Dermis blood vessel endothelial cell (primary cell): ENCODE measurements around the gene ASCC2. TPM values are rescaled to one million over a fixed set of nuclear protein-coding genes. Genes with fewer than 3 reads are reported as not detected.
"Not testable (repeated sequence)": the region's sequence is repeated elsewhere in the genome, so short reads cannot be mapped to it uniquely, and the experiment has no call there.

Experiments used
- DNase-seq: peaks from one replicate; pipeline ENCODE4 v3.0.0; 2010
- total RNA-seq: library from RNA; depleted of rRNA; stranded (reverse); fragments of >200 nt; gene quantifications from 2 replicates; pipeline ENCODE4 v1.2.3, GENCODE V29; 2014

Gene ASCC2
- total RNA-seq, 1 donor from 2014 or later = 24.2 TPM

- no peak for DNase-seq
These were observed 16.4 kb upstream of the ASCC2 start for GRCh38 chr22:29854432-29854831.

GRCh38 chr22:29848111-29848510, 10.0 kb upstream of the ASCC2 start:
- no peak for DNase-seq

- DNase-seq = no peak
These were observed 8.2 kb upstream of the ASCC2 start for GRCh38 chr22:29846290-29846689.

- DNase-seq = peak; percentile 82
These were observed 4.7 kb upstream of the ASCC2 start for GRCh38 chr22:29842740-29843139.

GRCh38 chr22:29842172-29842571, 4.1 kb upstream of the ASCC2 start:
- no peak for DNase-seq

- no peak for DNase-seq
These were observed 2.4 kb upstream of the ASCC2 start for GRCh38 chr22:29840498-29840897.

GRCh38 chr22:29839039-29839438, 965 bp upstream of the ASCC2 start:
- no peak for DNase-seq

- DNase-seq = no peak
These were observed 504 bp upstream of the ASCC2 start for GRCh38 chr22:29838599-29838956.

- DNase-seq = not testable (repeated sequence)
These were observed 1.2 kb downstream of the ASCC2 start for GRCh38 chr22:29836791-29837370.

- DNase-seq = no peak
These were observed 4.0 kb downstream of the ASCC2 start for GRCh38 chr22:29834046-29834445.

- no peak for DNase-seq
These were observed 4.6 kb downstream of the ASCC2 start for GRCh38 chr22:29833392-29833965.

- no peak for DNase-seq
These were observed 6.1 kb downstream of the ASCC2 start for GRCh38 chr22:29831958-29832357.

- DNase-seq = peak; percentile 9
These were observed 6.7 kb downstream of the ASCC2 start for GRCh38 chr22:29831186-29831921.

- peak; percentile 3 for DNase-seq
These were observed 7.5 kb downstream of the ASCC2 start for GRCh38 chr22:29830585-29830984.

GRCh38 chr22:29827726-29828125, 10.3 kb downstream of the ASCC2 start:
- DNase-seq = peak; percentile 95

GRCh38 chr22:29827091-29827490, 11.0 kb downstream of the ASCC2 start:
- DNase-seq = peak; percentile 4

GRCh38 chr22:29825578-29825977, 12.5 kb downstream of the ASCC2 start:
- no peak for DNase-seq

GRCh38 chr22:29824677-29825076, 13.4 kb downstream of the ASCC2 start:
- no peak for DNase-seq

- peak; percentile 88 for DNase-seq
These were observed 16.6 kb downstream of the ASCC2 start for GRCh38 chr22:29821291-29822016.

GRCh38 chr22:29820961-29821290, 17.1 kb downstream of the ASCC2 start:
- DNase-seq = no peak

GRCh38 chr22:29819501-29819900, 18.6 kb downstream of the ASCC2 start:
- DNase-seq = no peak

- no peak for DNase-seq
These were observed 20.4 kb downstream of the ASCC2 start for GRCh38 chr22:29817724-29818123.

GRCh38 chr22:29816980-29817379, 21.1 kb downstream of the ASCC2 start:
- DNase-seq = no peak

GRCh38 chr22:29816539-29816938, 21.5 kb downstream of the ASCC2 start:
- DNase-seq = no peak
